SK-N-SH (cell line): Measurements from ENCODE around the gene ALPL.

Source experiments
- CHD2 ChIP-seq: fragments of 150-350 bp; IDR thresholded peaks from 2 replicates; pipeline ENCODE4 v1.6.1; 2018; ENCODE audit warnings: low read length; ENCODE audit not compliant: partially characterized antibody
- CTCF ChIP-seq: fragments of 200-600 bp; sonication (generic); IDR thresholded peaks from 2 replicates; pipeline ENCODE4 v1.6.1; 2017; ENCODE audit warnings: antibody characterized with exemption, mild to moderate bottlenecking, moderate library complexity
- EZH2phosphoT487 ChIP-seq: fragments of 200-600 bp; sonication (generic); IDR thresholded peaks from 2 replicates; pipeline ENCODE4 v1.6.1; 2017; ENCODE audit warnings: low read depth, mixed run types, mild to moderate bottlenecking, antibody characterized with exemption, moderate library complexity, borderline replicate concordance
- MAX ChIP-seq: IDR thresholded peaks from 2 replicates; pipeline ENCODE4 v1.4.0; 2012; ENCODE audit warnings: low read depth
- PBX3 ChIP-seq: IDR thresholded peaks from 2 replicates; pipeline ENCODE4; 2012
- POLR2AphosphoS5 ChIP-seq: IDR thresholded peaks from 2 replicates; pipeline ENCODE4 v1.6.1; 2012; ENCODE audit warnings: low read depth, low read length
- RFX5 ChIP-seq: IDR thresholded peaks from 2 replicates; pipeline ENCODE4 v1.6.1; 2012; ENCODE audit warnings: mild to moderate bottlenecking, improper control_type of control experiment, low read length
- USF1 ChIP-seq: IDR thresholded peaks from 2 replicates; pipeline ENCODE4 v1.4.0; 2012; ENCODE audit warnings: low read depth, borderline replicate concordance
- USF2 ChIP-seq: fragments of 150-350 bp; IDR thresholded peaks from 2 replicates; pipeline ENCODE4 v1.6.1; 2017; ENCODE audit warnings: antibody characterized with exemption, low read length, low read depth, borderline replicate concordance
- YY1 ChIP-seq: IDR thresholded peaks from 2 replicates; pipeline ENCODE4 v1.4.0; 2012; ENCODE audit warnings: low read depth, mild to moderate bottlenecking

- TF ChIP-seq POLR2AphosphoS5 (no peak), EZH2phosphoT487 (no peak), CTCF (no peak), PBX3 (no peak), YY1 (no peak), CHD2 (no peak), USF1 (no peak), RFX5 (no peak), MAX (no peak), USF2 (no peak)
These were observed 104.0 kb downstream of the ALPL start for GRCh38 chr1:21613072-21613867.
